ENCODE measurements around the gene NRG4.
"Not testable (repeated sequence)": the region's sequence is repeated elsewhere in the genome, so short reads cannot be mapped to it uniquely, and the experiment has no call there.

NRG4 gene

GRCh38 chr15:75927601-75928000, 84.6 kb downstream of the NRG4 start:
- no peak for DNase-seq (ENCODE audit: low read depth in 2 of 2)

- no peak for DNase-seq (ENCODE audit: low read depth in 2 of 2)
Measured at GRCh38 chr15:75926931-75927330, 85.3 kb downstream of the NRG4 start.

GRCh38 chr15:75925440-75925839, 86.8 kb downstream of the NRG4 start:
- no peak for DNase-seq (ENCODE audit: low read depth in 2 of 2)

GRCh38 chr15:75924576-75924975, 87.6 kb downstream of the NRG4 start:
- no peak for DNase-seq (ENCODE audit: low read depth in 2 of 2)

- no peak for DNase-seq (ENCODE audit: low read depth in 2 of 2)
Measured at GRCh38 chr15:75923756-75924155, 88.5 kb downstream of the NRG4 start.

- DNase-seq (ENCODE audit: low read depth in 2 of 2): no peak
Measured at GRCh38 chr15:75921732-75922703, 90.2 kb downstream of the NRG4 start.

GRCh38 chr15:75920079-75920478, 92.1 kb downstream of the NRG4 start:
- no peak for DNase-seq (ENCODE audit: low read depth in 2 of 2)

- no peak for DNase-seq (ENCODE audit: low read depth in 2 of 2)
Measured at GRCh38 chr15:75918135-75918534, 94.1 kb downstream of the NRG4 start.

- DNase-seq (ENCODE audit: low read depth in 2 of 2): no peak
Measured at GRCh38 chr15:75916978-75917377, 95.2 kb downstream of the NRG4 start.

- DNase-seq (ENCODE audit: low read depth in 2 of 2): not testable (repeated sequence)
Measured at GRCh38 chr15:75910355-75910754, 101.9 kb downstream of the NRG4 start.

- no peak for DNase-seq (ENCODE audit: low read depth in 2 of 2)
Measured at GRCh38 chr15:75905231-75905630, 107.0 kb downstream of the NRG4 start.

- DNase-seq (ENCODE audit: low read depth in 2 of 2): peak; percentile 75 to 89
Measured at GRCh38 chr15:75903331-75904239, 108.6 kb downstream of the NRG4 start, which contains the start of gene FBXO22. TSS of gene FBXO22 (plus strand) at chr15:75903878. CDS start at chr15:75903964, 86 bp downstream.

GRCh38 chr15:75902129-75902557, 110.1 kb downstream of the NRG4 start:
- no peak for DNase-seq (ENCODE audit: low read depth in 2 of 2)

- DNase-seq (ENCODE audit: low read depth in 2 of 2): no peak
Measured at GRCh38 chr15:75900577-75900976, 111.6 kb downstream of the NRG4 start.

- no peak for DNase-seq (ENCODE audit: low read depth in 2 of 2)
Measured at GRCh38 chr15:75895731-75896130, 116.5 kb downstream of the NRG4 start.

GRCh38 chr15:75891895-75892294, 120.3 kb downstream of the NRG4 start:
- DNase-seq (ENCODE audit: low read depth in 2 of 2): no peak

All from stimulated activated CD4-positive, alpha-beta T cell treated with anti-CD3 and anti-CD28 coated beads, Interleukin-1b, Interleukin-23, amount 100 ng/mL, for 4 hours (primary cell).